Vagina (tissue), 2 donors: ENCODE measurements around the gene ABCA9. TPM values are rescaled to one million over a fixed set of nuclear protein-coding genes. Genes with fewer than 3 reads are reported as not detected.
"Not testable (repeated sequence)": the region's sequence is repeated elsewhere in the genome, so short reads cannot be mapped to it uniquely, and the experiment has no call there.

Source experiments
- DNase-seq, 2 donors: peaks; one replicate each; pipeline ENCODE4 v3.0.0-alpha.2; 2017; ENCODE audit errors: extremely low spot score in 2 of 2
- H3K27ac ChIP-seq: fragments of 200-600 bp; sonication (generic); one replicate; pipeline ENCODE4 v1.5.1; 2019
- H3K27me3 ChIP-seq: fragments of 200-600 bp; sonication (generic); one replicate; pipeline ENCODE4 v1.5.1; 2019
- H3K36me3 ChIP-seq, 2 donors: fragments of 200-600 bp; sonication (generic); one replicate each; pipeline ENCODE4 v1.5.1; 2017 to 2019
- H3K4me1 ChIP-seq: fragments of 200-600 bp; sonication (generic); one replicate; pipeline ENCODE4 v1.5.1; 2019
- H3K4me3 ChIP-seq, 2 donors: fragments of 200-600 bp; sonication (generic); 1 replicate in 1 of 2; 2 replicates in 1 of 2; pipeline ENCODE4 v1.5.1; 2016 to 2019
- H3K9me3 ChIP-seq: fragments of 200-600 bp; sonication (generic); one replicate; pipeline ENCODE4 v1.5.1; 2019
- CTCF ChIP-seq, 3 experiments: fragments of 450-650 bp in 2 of 3; fragments of 200-600 bp in 1 of 3; sonication (generic) in 1 of 3; IDR thresholded peaks; one replicate each; pipeline ENCODE4 v1.5.1; 2017 to 2019; ENCODE audit warnings: antibody characterized with exemption in 3 of 3, mild to moderate bottlenecking in 2 of 3, moderate library complexity in 2 of 3
- POLR2A ChIP-seq, 2 donors: fragments of 450-650 bp; IDR thresholded peaks; one replicate each; pipeline ENCODE4 v1.6.1; 2017; ENCODE audit warnings: antibody characterized with exemption in 2 of 2, mild to moderate bottlenecking in 2 of 2, moderate library complexity in 2 of 2
- POLR2AphosphoS5 ChIP-seq, 2 donors: sonication (generic); formaldehyde crosslinking; IDR thresholded peaks; one replicate each; pipeline ENCODE4 v1.9.0; 2017; ENCODE audit warnings: antibody characterized with exemption in 2 of 2, mild to moderate bottlenecking in 2 of 2, low read depth in 1 of 2; ENCODE audit not compliant: insufficient read depth in 1 of 2
- intact Hi-C: fragments of 100-400 bp; cut with DNase I; formaldehyde crosslinking; loops from one replicate; pipeline ENCODE4 v1.15.1; 2023
- total RNA-seq: library from RNA; depleted of rRNA; stranded (reverse); fragments of >200 nt; gene quantifications from one replicate; pipeline ENCODE4 v1.2.3, GENCODE V29; 2016

The ABCA9 gene
- total RNA-seq, 1 donor from 2014 or later: 71.2 TPM

- H3K36me3 ChIP-seq: peaks cover 0 to 8% of the 10 kb centered on the region in 2 donors
- H3K4me3 ChIP-seq: no peak overlapping the region
- H3K27ac ChIP-seq: no peak overlapping the region
- intact Hi-C loops: no loop called here
- H3K9me3 ChIP-seq: no peaks in the 10 kb centered on the region
- TF ChIP-seq CTCF (IDR thresholded peaks at IDR 0.05) (no peak), POLR2AphosphoS5 (IDR thresholded peaks at IDR 0.05; ENCODE audit: insufficient read depth in 1 of 2, low read depth in 1 of 2) (no peak)
- no peak for DNase-seq
- H3K27me3 ChIP-seq: no peaks in the 10 kb centered on the region
- H3K4me1 ChIP-seq: no peaks in the 10 kb centered on the region
Observed at GRCh38 chr17:69012895-69013805, 47.6 kb downstream of the ABCA9 start.

- TF ChIP-seq POLR2AphosphoS5 (IDR thresholded peaks at IDR 0.05; ENCODE audit: insufficient read depth in 1 of 2, low read depth in 1 of 2): no peak
- TF ChIP-seq CTCF (IDR thresholded peaks at IDR 0.05): no peak
- no peak for TF ChIP-seq POLR2A (IDR thresholded peaks at IDR 0.05)
- H3K4me3 ChIP-seq: no peak overlapping the region
- no peaks in the 10 kb centered on the region for H3K9me3 ChIP-seq
- no peak for DNase-seq
- peaks cover 0 to under 1% of the 10 kb centered on the region in 2 donors for H3K36me3 ChIP-seq
- no peaks in the 10 kb centered on the region for H3K4me1 ChIP-seq
- intact Hi-C loops: no loop called here
- no peaks in the 10 kb centered on the region for H3K27me3 ChIP-seq
- no peak overlapping the region for H3K27ac ChIP-seq
Observed at GRCh38 chr17:69009930-69010329, 50.8 kb downstream of the ABCA9 start.

DNA sequence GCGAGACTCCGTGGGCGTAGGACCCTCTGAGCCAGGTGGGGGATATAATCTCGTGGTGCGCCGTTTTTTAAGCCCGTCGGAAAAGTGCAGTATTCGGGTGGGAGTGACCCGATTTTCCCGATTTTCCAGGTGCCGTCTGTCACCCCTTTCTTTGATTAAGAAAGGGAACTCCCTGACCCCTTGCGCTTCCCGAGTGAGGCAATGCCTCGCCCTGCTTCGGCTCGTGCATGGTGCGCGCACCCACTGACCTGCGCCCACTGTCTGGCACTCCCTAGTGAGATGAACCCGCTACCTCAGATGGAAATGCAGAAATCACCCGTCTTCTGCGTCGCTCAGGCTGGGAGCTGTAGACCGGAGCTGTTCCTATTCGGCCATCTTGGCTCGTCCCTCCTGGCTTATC, 56.0 kb downstream of the ABCA9 start:
- H3K4me3 ChIP-seq, H3K36me3 ChIP-seq, H3K27ac ChIP-seq, H3K4me1 ChIP-seq, H3K27me3 ChIP-seq, intact Hi-C loops, DNase-seq, H3K9me3 ChIP-seq: not testable (repeated sequence)

DNA sequence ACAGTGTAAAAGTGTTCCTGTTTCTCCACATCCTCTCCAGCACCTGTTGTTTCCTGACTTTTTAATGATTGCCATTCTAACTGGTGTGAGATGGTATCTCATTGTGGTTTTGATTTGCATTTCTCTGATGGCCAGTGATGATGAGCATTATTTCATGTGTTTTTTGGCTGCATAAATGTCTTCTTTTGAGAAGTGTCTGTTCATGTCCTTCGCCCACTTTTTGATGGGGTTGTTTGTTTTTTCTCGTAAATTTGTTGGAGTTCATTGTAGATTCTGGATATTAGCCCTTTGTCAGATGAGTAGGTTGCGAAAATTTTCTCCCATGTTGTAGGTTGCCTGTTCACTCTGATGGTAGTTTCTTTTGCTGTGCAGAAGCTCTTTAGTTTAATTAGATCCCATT, 61.0 kb downstream of the ABCA9 start:
- H3K27ac ChIP-seq, intact Hi-C loops: not testable (repeated sequence)

GRCh38 chr17:68993112-68993511, 67.6 kb downstream of the ABCA9 start:
- H3K27me3 ChIP-seq: no peaks in the 10 kb centered on the region
- H3K36me3 ChIP-seq: no peaks in the 10 kb centered on the region
- intact Hi-C loops: no loop called here
- no peak for TF ChIP-seq CTCF (IDR thresholded peaks at IDR 0.05)
- no peak for TF ChIP-seq POLR2AphosphoS5 (IDR thresholded peaks at IDR 0.05; ENCODE audit: insufficient read depth in 1 of 2, low read depth in 1 of 2)
- no peak for TF ChIP-seq POLR2A (IDR thresholded peaks at IDR 0.05)
- H3K27ac ChIP-seq: no peak overlapping the region
- H3K4me3 ChIP-seq: no peak overlapping the region
- no peaks in the 10 kb centered on the region for H3K9me3 ChIP-seq
- no peaks in the 10 kb centered on the region for H3K4me1 ChIP-seq
- DNase-seq: no peak

More for the DNA sequence above, 61.0 kb downstream of the ABCA9 start:
- not testable (repeated sequence) for H3K4me1 ChIP-seq, H3K4me3 ChIP-seq, H3K27me3 ChIP-seq, DNase-seq, H3K36me3 ChIP-seq, H3K9me3 ChIP-seq

DNA sequence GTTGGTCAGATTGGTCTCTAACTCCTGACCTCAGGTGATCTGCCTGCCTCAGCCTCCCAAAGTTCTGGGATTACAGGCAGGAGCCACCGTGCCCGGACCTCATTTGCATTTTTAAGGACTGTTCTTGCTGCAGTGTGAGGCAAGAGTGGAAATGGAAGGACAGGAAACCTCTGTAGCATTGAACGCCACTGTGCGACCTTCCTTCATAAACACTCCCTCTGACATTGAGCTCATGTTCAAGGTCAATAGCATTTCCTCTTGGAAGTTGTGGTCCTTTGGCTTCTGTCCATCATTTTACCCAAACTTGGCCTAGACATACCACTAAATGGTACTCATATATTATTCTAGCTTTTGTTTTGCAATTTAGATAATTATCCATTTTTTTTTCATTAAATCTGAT, 72.8 kb downstream of the ABCA9 start:
- H3K36me3 ChIP-seq: no peaks in the 10 kb centered on the region
- no peak overlapping the region for H3K4me3 ChIP-seq
- intact Hi-C loops: no loop called here
- DNase-seq: no peak
- H3K4me1 ChIP-seq: no peaks in the 10 kb centered on the region
- no peaks in the 10 kb centered on the region for H3K9me3 ChIP-seq
- TF ChIP-seq POLR2AphosphoS5 (IDR thresholded peaks at IDR 0.05; ENCODE audit: insufficient read depth in 1 of 2, low read depth in 1 of 2) (no peak), CTCF (IDR thresholded peaks at IDR 0.05) (no peak), POLR2A (IDR thresholded peaks at IDR 0.05) (no peak)
- H3K27me3 ChIP-seq: no peaks in the 10 kb centered on the region
- no peak overlapping the region for H3K27ac ChIP-seq
